ENCODE data around the gene UVRAG. TPM values are rescaled to one million over a fixed set of nuclear protein-coding genes. Genes with fewer than 3 reads are reported as not detected.
"Not testable (repeated sequence)": the region's sequence is repeated elsewhere in the genome, so short reads cannot be mapped to it uniquely, and the experiment has no call there.

The UVRAG gene
- polyA plus RNA-seq, 3 donors = 3.8 to 19.2 (median 13.4) TPM

- H3K27ac ChIP-seq (ENCODE audit: low read depth, low read length) = no peak overlapping the region
Observed at GRCh38 chr11:75858042-75858441, 43.0 kb downstream of the UVRAG start.

GRCh38 chr11:75858613-75859012, 43.6 kb downstream of the UVRAG start:
- H3K27ac ChIP-seq (ENCODE audit: low read depth, low read length) = no peak overlapping the region

GRCh38 chr11:75859614-75860013, 44.6 kb downstream of the UVRAG start:
- no peak overlapping the region for H3K27ac ChIP-seq (ENCODE audit: low read depth, low read length)
- WGBS, 3 donors = 93 to 97% (median 97%) methylated on average over 2 of the region's 2 CpGs

More at GRCh38 chr11:75858613-75859012, 43.6 kb downstream of the UVRAG start:
- 51 to 63% (median 55%) methylated on average over 3 of the region's 3 CpGs for WGBS, 3 donors

- WGBS, 3 donors = 92 to 100% (median 98%) methylated on average over 2 of the region's 2 CpGs
- H3K27ac ChIP-seq (ENCODE audit: low read depth, low read length) = no peak overlapping the region
Observed at GRCh38 chr11:75862437-75862836, 47.4 kb downstream of the UVRAG start.

- WGBS, 3 donors = 30 to 34% (median 31%) methylated on average over 6 of the region's 6 CpGs
- H3K27ac ChIP-seq (ENCODE audit: low read depth, low read length) = no peak overlapping the region
Observed at GRCh38 chr11:75867778-75868374, 52.9 kb downstream of the UVRAG start.

GRCh38 chr11:75868990-75869389, 54.0 kb downstream of the UVRAG start:
- 26 to 41% (median 33%) methylated on average over 1 of the region's 1 CpG for WGBS, 3 donors
- no peak overlapping the region for H3K27ac ChIP-seq (ENCODE audit: low read depth, low read length)

- H3K27ac ChIP-seq (ENCODE audit: low read depth, low read length) = no peak overlapping the region
- WGBS, 3 donors = 88 to 95% (median 91%) methylated on average over 1 of the region's 1 CpG
Observed at GRCh38 chr11:75869661-75870455, 54.8 kb downstream of the UVRAG start.

- WGBS, 3 donors = 44 to 75% (median 48%) methylated on average over 5 of the region's 5 CpGs
- H3K27ac ChIP-seq (ENCODE audit: low read depth, low read length) = no peak overlapping the region
Observed at GRCh38 chr11:75872887-75873416, 57.9 kb downstream of the UVRAG start.

GRCh38 chr11:75873417-75874221, 58.6 kb downstream of the UVRAG start:
- H3K27ac ChIP-seq (ENCODE audit: low read depth, low read length) = no peak overlapping the region
- WGBS, 3 donors = 42 to 53% (median 52%) methylated on average over 8 of the region's 8 CpGs

GRCh38 chr11:75874684-75875341, 59.8 kb downstream of the UVRAG start:
- 53 to 87% (median 63%) methylated on average over 5 of the region's 5 CpGs for WGBS, 3 donors
- H3K27ac ChIP-seq (ENCODE audit: low read depth, low read length) = no peak overlapping the region

- not testable (repeated sequence) for H3K27ac ChIP-seq (ENCODE audit: low read depth, low read length)
- WGBS, 3 donors = 78 to 99% (median 85%) methylated on average over 8 to 18 of the region's 27 CpGs
Observed at GRCh38 chr11:75877327-75877726, 62.3 kb downstream of the UVRAG start.

GRCh38 chr11:75877931-75878330, 62.9 kb downstream of the UVRAG start:
- 93 to 97% methylated on average over 15 to 33 of the region's 33 CpGs; no CpG with 5 or more reads in 1 of the 3 donors for WGBS, 3 donors
- H3K27ac ChIP-seq (ENCODE audit: low read depth, low read length) = not testable (repeated sequence)

GRCh38 chr11:75878933-75879332, 63.9 kb downstream of the UVRAG start:
- WGBS, 3 donors = 75 to 84% (median 81%) methylated on average over 2 of the region's 2 CpGs
- H3K27ac ChIP-seq (ENCODE audit: low read depth, low read length) = no peak overlapping the region

GRCh38 chr11:75879737-75880136, 64.7 kb downstream of the UVRAG start:
- 87 to 90% (median 88%) methylated on average over 9 of the region's 9 CpGs for WGBS, 3 donors
- no peak overlapping the region for H3K27ac ChIP-seq (ENCODE audit: low read depth, low read length)

GRCh38 chr11:75880343-75880742, 65.3 kb downstream of the UVRAG start:
- WGBS, 3 donors = 85 to 95% (median 89%) methylated on average over 8 of the region's 8 CpGs
- not testable (repeated sequence) for H3K27ac ChIP-seq (ENCODE audit: low read depth, low read length)

- no peak overlapping the region for H3K27ac ChIP-seq (ENCODE audit: low read depth, low read length)
Observed at GRCh38 chr11:75884321-75884720, 69.3 kb downstream of the UVRAG start.

- WGBS, 3 donors = 95 to 96% (median 95%) methylated on average over 3 of the region's 3 CpGs
- H3K27ac ChIP-seq (ENCODE audit: low read depth, low read length) = no peak overlapping the region
Observed at GRCh38 chr11:75888416-75888815, 73.4 kb downstream of the UVRAG start.

- H3K27ac ChIP-seq (ENCODE audit: low read depth, low read length) = no peak overlapping the region
- WGBS, 3 donors = 53 to 90% (median 59%) methylated on average over 6 of the region's 6 CpGs
Observed at GRCh38 chr11:75891947-75892739, 77.1 kb downstream of the UVRAG start.

Measured in adipose tissue (tissue), 3 donors.